GM10847 (cell line): ENCODE measurements around the gene DNAH14.

Experiments used
- POLR2A ChIP-seq: IDR thresholded peaks from 2 replicates; pipeline ENCODE4 v1.6.1; 2011; ENCODE audit not compliant: insufficient read length; ENCODE audit errors: extremely low read depth

Gene DNAH14

GRCh38 chr1:225121095-225121494, 191.6 kb downstream of the DNAH14 start:
- no peak for TF ChIP-seq POLR2A

- TF ChIP-seq POLR2A, result no peak
Observed at GRCh38 chr1:225131869-225132268, 202.4 kb downstream of the DNAH14 start.

- TF ChIP-seq POLR2A, result no peak
Observed at GRCh38 chr1:225137976-225138375, 208.5 kb downstream of the DNAH14 start.

- no peak for TF ChIP-seq POLR2A
Observed at GRCh38 chr1:225143001-225143400, 213.5 kb downstream of the DNAH14 start.

GRCh38 chr1:225146478-225146877, 217.0 kb downstream of the DNAH14 start:
- no peak for TF ChIP-seq POLR2A

GRCh38 chr1:225152061-225152460, 222.6 kb downstream of the DNAH14 start:
- no peak for TF ChIP-seq POLR2A

GRCh38 chr1:225155555-225155954, 226.1 kb downstream of the DNAH14 start:
- no peak for TF ChIP-seq POLR2A

- TF ChIP-seq POLR2A, result no peak
Observed at GRCh38 chr1:225156254-225156653, 226.8 kb downstream of the DNAH14 start.

- no peak for TF ChIP-seq POLR2A
Observed at GRCh38 chr1:225158291-225158690, 228.8 kb downstream of the DNAH14 start.

- no peak for TF ChIP-seq POLR2A
Observed at GRCh38 chr1:225159793-225160192, 230.3 kb downstream of the DNAH14 start.

GRCh38 chr1:225179686-225180085, 250.2 kb downstream of the DNAH14 start:
- TF ChIP-seq POLR2A, result no peak

GRCh38 chr1:225182716-225183115, 253.2 kb downstream of the DNAH14 start:
- no peak for TF ChIP-seq POLR2A

GRCh38 chr1:225191199-225191753, 261.8 kb downstream of the DNAH14 start:
- TF ChIP-seq POLR2A, result no peak

GRCh38 chr1:225201447-225201846, 272.0 kb downstream of the DNAH14 start:
- no peak for TF ChIP-seq POLR2A

GRCh38 chr1:225207791-225208190, 278.3 kb downstream of the DNAH14 start:
- no peak for TF ChIP-seq POLR2A

GRCh38 chr1:225209153-225209552, 279.7 kb downstream of the DNAH14 start:
- TF ChIP-seq POLR2A, result no peak

GRCh38 chr1:225224287-225224686, 294.8 kb downstream of the DNAH14 start:
- no peak for TF ChIP-seq POLR2A
